Keratinocyte (primary cell): ENCODE measurements around the gene SLX4IP.

Experiments
- EZH2 ChIP-seq: IDR thresholded peaks from one replicate; pipeline ENCODE4 v1.6.1; 2012; ENCODE audit warnings: inconsistent platforms, mild to moderate bottlenecking, low read length, moderate library complexity
- TF ChIP-seq, protein P1 (sequence below), 3 experiments: IDR thresholded peaks in 1 of 3; conservative IDR thresholded peaks in 1 of 3; optimal IDR thresholded peaks in 1 of 3; 2 replicates in 2 of 3; 3 replicates in 1 of 3; pipeline versions ENCODE3 to v1.5.1; 2011; ENCODE audit warnings: low read length in 3 of 3, mild to moderate bottlenecking in 3 of 3, moderate library complexity in 2 of 3, control low read depth in 1 of 3, inconsistent platforms in 1 of 3; ENCODE audit not compliant: insufficient read depth in 2 of 3; ENCODE audit errors: extremely low read depth in 1 of 3

- TF ChIP-seq, protein P1, sequence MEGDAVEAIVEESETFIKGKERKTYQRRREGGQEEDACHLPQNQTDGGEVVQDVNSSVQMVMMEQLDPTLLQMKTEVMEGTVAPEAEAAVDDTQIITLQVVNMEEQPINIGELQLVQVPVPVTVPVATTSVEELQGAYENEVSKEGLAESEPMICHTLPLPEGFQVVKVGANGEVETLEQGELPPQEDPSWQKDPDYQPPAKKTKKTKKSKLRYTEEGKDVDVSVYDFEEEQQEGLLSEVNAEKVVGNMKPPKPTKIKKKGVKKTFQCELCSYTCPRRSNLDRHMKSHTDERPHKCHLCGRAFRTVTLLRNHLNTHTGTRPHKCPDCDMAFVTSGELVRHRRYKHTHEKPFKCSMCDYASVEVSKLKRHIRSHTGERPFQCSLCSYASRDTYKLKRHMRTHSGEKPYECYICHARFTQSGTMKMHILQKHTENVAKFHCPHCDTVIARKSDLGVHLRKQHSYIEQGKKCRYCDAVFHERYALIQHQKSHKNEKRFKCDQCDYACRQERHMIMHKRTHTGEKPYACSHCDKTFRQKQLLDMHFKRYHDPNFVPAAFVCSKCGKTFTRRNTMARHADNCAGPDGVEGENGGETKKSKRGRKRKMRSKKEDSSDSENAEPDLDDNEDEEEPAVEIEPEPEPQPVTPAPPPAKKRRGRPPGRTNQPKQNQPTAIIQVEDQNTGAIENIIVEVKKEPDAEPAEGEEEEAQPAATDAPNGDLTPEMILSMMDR (optimal IDR thresholded peaks at IDR 0.05 in 1 of 3, IDR thresholded peaks at IDR 0.05 in 1 of 3, conservative IDR thresholded peaks at IDR 0.05 in 1 of 3; ENCODE audit: extremely low read depth in 1 of 3, insufficient read depth in 2 of 3, low read length in 3 of 3) = no peak
- TF ChIP-seq EZH2 = no peak
Measured at GRCh38 chr20:10654630-10655029, 219.5 kb downstream of the SLX4IP start.
